T-helper 1 cell treated with Interleukin-12 subunit alpha and Interleukin-12 subunit beta and Interleukin-4 antibody, amounts not matched to agents 30 μg/mL and 1 μg/mL, for 36 hours (primary cell): ENCODE results near the gene TRIB2.

Source experiments
- H3K27ac Mint-ChIP-seq: one replicate; pipeline ENCODE4 v1.8.0; 2021; ENCODE audit warnings: mild to moderate bottlenecking, mixed read lengths
- H3K27me3 Mint-ChIP-seq: one replicate; pipeline ENCODE4 v1.8.0; 2021; ENCODE audit warnings: low read depth, mixed read lengths
- H3K36me3 Mint-ChIP-seq: one replicate; pipeline ENCODE4 v1.8.0; 2021; ENCODE audit warnings: low read depth, mixed read lengths
- H3K4me1 Mint-ChIP-seq: one replicate; pipeline ENCODE4 v1.8.0; 2021; ENCODE audit warnings: low read depth, mixed read lengths
- H3K4me3 Mint-ChIP-seq: one replicate; pipeline ENCODE4 v1.8.0; 2021; ENCODE audit warnings: mild to moderate bottlenecking, moderate library complexity, mixed read lengths
- H3K9me3 Mint-ChIP-seq: one replicate; pipeline ENCODE4 v1.8.0; 2021; ENCODE audit warnings: mixed read lengths

The TRIB2 gene

DNA sequence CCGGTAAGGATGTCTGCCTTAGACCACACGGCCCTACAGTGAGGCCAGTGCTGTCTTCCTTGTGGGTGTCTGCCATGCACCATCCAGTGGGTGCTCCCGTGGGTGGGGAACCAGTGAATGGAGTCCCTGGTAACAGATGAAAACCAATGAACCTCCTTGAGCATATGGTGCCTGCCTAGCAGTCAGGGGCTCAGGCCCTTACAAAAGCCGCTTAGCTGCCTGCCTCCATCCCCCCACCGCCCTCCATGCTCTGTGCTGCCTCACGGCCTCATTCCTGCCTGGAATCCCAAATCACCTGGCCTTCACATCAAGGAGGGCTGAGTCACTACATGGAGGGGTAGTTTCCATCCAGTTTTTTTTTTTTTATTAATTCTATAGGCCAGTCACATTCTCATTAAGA, 30.8 kb upstream of the TRIB2 start:
- Mint-ChIP-seq H3K27me3 (peaks cover 38% of the 10 kb centered on the region), H3K27ac (no peak overlapping the region), H3K4me3 (no peak overlapping the region), H3K4me1 (no peaks in the 10 kb centered on the region), H3K9me3 (peaks cover 12% of the 10 kb centered on the region), H3K36me3 (peaks cover 1% of the 10 kb centered on the region)

DNA sequence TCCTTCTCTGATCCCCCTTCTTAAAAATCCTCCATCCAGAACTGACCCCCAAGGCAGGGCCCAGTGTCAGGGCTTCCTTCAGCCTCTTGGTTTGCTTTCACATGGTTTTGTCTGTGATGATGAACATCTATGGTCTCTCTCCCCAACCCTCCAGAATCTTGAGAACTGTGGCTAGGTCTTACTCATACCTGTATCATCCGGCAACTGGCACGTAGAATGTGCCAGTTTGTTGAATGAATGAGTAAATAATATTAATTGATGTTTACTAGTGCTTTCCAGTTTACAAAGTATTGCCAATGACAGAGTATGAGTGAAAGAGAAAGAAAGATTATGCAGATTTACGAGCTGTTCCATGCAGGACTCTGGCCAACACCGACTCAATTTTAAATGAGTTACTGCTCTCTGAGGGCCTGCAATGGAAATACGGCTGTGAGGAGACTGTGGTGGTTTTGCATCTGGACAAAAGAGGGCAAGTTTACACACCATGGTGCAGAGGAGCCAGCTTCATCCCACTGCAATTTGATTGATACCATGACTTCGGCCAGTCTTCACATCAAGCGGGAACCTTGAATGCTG, 29.9 kb upstream of the TRIB2 start:
- H3K4me3 Mint-ChIP-seq = no peak overlapping the region
- no peaks in the 10 kb centered on the region for H3K4me1 Mint-ChIP-seq
- peaks cover 1% of the 10 kb centered on the region for H3K36me3 Mint-ChIP-seq
- H3K9me3 Mint-ChIP-seq = peaks cover 13% of the 10 kb centered on the region
- no peak overlapping the region for H3K27ac Mint-ChIP-seq
- peaks cover 38% of the 10 kb centered on the region for H3K27me3 Mint-ChIP-seq

DNA sequence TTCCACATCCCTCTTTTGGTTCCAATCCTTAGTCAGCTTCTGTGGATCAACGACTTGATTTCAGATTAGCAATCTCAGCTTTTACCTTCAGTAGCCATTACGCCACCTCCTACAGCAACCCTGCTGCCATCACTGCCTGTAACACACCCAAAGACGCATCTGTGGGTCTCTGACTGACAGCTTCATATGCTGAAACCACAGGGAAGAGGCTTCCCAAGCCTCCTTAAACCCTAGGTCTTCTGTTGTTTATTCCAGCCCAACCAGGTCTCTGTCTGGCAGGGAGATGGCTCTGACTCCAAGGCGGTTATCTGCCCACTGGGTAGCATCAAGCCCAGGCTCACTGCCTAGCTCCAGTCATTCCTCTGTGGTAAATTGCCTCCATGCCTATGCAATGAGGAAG, 28.6 kb upstream of the TRIB2 start:
- Mint-ChIP-seq H3K9me3 (peaks cover 19% of the 10 kb centered on the region), H3K36me3 (peaks cover 5% of the 10 kb centered on the region), H3K27ac (no peak overlapping the region), H3K27me3 (peaks cover 28% of the 10 kb centered on the region), H3K4me3 (no peak overlapping the region), H3K4me1 (no peaks in the 10 kb centered on the region)

DNA sequence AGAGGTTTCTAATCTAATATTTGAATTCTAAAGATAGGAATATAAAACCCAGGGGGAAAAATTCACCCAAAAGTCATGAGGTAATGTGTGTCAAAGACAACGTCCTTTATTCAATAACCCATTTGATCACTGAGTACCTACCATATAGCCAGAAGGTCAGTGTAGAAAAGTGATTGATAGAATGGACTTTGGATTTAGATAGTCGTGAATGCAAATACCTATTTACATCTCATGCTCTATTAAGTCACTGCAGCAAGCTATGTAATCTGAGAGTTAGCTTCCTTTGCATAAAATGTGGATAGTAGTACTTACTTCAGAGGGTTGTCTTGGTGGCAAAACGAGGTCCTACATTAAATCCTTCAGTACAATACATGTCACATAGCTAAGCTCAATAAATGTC, 27.8 kb upstream of the TRIB2 start:
- Mint-ChIP-seq H3K9me3 (peaks cover 22% of the 10 kb centered on the region), H3K4me1 (no peaks in the 10 kb centered on the region), H3K4me3 (no peak overlapping the region), H3K36me3 (peaks cover 8% of the 10 kb centered on the region), H3K27ac (no peak overlapping the region), H3K27me3 (peaks cover 22% of the 10 kb centered on the region)

DNA sequence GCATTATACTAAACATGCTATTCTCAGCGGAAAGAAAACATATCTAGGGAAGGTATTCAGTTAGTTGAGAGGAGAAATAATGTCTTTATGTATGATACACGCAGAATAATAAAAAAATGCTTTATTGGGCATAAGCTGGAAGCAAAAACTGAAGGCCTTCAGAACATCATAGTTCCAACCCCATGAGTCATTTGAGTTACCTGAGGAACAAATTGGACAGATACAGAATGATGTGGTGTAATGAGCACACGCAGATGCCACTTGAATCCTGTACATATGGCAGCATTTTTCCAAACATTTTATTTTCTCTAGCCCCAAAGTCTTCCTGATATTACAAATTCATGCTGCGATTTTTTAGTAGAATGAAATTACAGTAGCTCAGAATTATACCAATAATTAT, 23.2 kb upstream of the TRIB2 start:
- Mint-ChIP-seq H3K4me3 (no peak overlapping the region), H3K9me3 (peaks cover 22% of the 10 kb centered on the region), H3K27me3 (peaks cover 8% of the 10 kb centered on the region), H3K4me1 (no peaks in the 10 kb centered on the region), H3K27ac (no peak overlapping the region), H3K36me3 (peaks cover 8% of the 10 kb centered on the region)

DNA sequence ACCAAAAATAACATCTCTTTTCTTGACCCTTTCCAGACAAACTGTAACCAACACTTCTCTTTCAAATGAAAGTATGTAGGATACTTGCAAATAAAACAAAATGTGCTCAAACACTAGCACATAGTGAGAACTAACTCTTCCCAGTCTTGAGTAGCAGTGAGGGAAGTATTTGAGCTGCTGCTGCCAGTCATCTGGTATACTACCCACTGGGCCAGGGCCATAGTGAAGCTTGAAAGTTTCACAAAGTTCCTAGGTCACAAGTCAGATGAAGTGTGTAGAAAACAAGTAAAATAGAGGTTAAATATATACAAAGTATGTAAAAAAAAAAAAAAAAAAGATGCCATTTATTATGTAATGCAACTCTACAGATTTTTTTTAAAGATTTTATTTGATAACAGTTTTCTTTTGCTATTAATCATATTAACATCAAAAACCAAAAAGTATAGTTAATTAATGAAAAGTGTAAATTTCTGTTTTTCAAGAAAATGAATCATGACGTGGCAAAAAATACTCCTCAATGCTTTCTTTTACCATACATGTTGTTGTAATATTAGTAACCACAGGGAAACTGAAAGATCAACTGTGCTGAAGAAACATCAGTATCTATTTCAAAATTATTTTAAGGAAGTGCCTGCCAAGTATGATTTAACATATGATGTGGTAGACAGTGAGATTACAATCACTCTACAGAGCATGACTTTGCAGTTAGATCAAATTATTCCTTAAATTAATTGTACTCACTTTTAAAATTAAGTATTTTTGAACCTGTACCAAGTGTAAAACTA, 21.6 kb upstream of the TRIB2 start:
- peaks cover 16% of the 10 kb centered on the region for H3K9me3 Mint-ChIP-seq
- no peak overlapping the region for H3K27ac Mint-ChIP-seq
- peaks cover 21% of the 10 kb centered on the region for H3K27me3 Mint-ChIP-seq
- no peak overlapping the region for H3K4me3 Mint-ChIP-seq
- H3K4me1 Mint-ChIP-seq = no peaks in the 10 kb centered on the region
- H3K36me3 Mint-ChIP-seq = peaks cover 7% of the 10 kb centered on the region

DNA sequence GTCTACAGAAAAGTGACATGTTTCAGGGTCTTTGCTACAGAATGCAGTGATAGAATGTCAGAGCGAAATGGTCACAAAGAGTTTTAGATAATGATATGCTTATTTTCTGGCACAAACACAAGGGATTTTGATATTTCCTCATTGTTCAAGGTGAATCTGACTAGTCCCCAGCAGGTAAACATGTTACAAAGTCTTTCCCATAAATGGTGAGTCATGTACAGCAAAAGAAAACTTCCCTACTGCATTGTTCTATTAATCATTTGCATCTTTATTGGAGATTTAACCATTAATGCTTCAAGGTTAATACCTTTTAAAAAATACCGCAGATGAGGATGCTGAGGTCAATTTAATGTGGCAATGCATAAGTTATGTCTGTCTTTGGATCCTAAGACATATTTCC, 19.1 kb upstream of the TRIB2 start:
- Mint-ChIP-seq H3K4me1 (peaks cover 7% of the 10 kb centered on the region), H3K27me3 (peaks cover 43% of the 10 kb centered on the region), H3K4me3 (no peak overlapping the region), H3K36me3 (peaks cover 7% of the 10 kb centered on the region), H3K27ac (no peak overlapping the region), H3K9me3 (peaks cover 7% of the 10 kb centered on the region)

DNA sequence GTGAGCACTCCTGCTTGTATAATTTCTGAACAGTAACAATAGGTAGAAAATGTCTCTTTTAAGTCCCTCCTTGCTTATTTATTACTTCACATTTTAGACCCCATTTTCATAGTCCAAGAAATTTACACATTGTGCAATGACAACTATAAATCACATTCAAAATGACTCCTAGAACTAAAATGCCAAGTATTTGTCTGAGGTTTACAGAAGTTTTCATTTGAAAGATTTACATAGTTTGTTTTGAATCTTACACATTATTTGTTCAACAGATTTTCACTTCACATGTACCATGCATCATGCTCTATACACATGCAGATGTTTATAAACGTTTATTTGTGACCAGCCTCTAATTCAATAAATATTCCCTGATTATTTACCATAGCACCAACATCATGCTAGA, 15.7 kb upstream of the TRIB2 start:
- H3K4me1 Mint-ChIP-seq = peaks cover 16% of the 10 kb centered on the region
- H3K27ac Mint-ChIP-seq = no peak overlapping the region
- H3K4me3 Mint-ChIP-seq = no peak overlapping the region
- peaks cover 16% of the 10 kb centered on the region for H3K9me3 Mint-ChIP-seq
- peaks cover 11% of the 10 kb centered on the region for H3K36me3 Mint-ChIP-seq
- peaks cover 50% of the 10 kb centered on the region for H3K27me3 Mint-ChIP-seq

DNA sequence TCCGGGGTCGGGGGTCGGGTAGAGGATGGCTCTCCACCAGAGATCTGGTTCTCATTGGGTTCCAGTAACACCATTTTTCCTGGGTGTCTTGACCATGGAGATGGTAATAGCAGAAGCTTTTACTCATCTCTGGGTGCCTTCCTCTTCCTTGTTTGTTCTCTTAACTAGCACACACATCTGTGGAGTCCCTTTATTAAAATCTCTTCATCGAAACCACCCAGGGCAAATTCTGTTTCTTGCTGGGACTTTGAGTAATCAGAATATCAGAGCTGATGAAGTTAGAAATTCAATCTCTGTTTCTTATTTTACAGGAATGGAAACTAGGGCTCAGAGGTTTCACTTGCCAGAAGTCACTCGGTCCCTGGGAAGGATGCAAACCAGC, 15.0 kb upstream of the TRIB2 start:
- Mint-ChIP-seq H3K9me3 (peaks cover 16% of the 10 kb centered on the region), H3K27ac (no peak overlapping the region), H3K36me3 (peaks cover 11% of the 10 kb centered on the region), H3K4me3 (no peak overlapping the region), H3K27me3 (peaks cover 50% of the 10 kb centered on the region), H3K4me1 (peaks cover 16% of the 10 kb centered on the region)

DNA sequence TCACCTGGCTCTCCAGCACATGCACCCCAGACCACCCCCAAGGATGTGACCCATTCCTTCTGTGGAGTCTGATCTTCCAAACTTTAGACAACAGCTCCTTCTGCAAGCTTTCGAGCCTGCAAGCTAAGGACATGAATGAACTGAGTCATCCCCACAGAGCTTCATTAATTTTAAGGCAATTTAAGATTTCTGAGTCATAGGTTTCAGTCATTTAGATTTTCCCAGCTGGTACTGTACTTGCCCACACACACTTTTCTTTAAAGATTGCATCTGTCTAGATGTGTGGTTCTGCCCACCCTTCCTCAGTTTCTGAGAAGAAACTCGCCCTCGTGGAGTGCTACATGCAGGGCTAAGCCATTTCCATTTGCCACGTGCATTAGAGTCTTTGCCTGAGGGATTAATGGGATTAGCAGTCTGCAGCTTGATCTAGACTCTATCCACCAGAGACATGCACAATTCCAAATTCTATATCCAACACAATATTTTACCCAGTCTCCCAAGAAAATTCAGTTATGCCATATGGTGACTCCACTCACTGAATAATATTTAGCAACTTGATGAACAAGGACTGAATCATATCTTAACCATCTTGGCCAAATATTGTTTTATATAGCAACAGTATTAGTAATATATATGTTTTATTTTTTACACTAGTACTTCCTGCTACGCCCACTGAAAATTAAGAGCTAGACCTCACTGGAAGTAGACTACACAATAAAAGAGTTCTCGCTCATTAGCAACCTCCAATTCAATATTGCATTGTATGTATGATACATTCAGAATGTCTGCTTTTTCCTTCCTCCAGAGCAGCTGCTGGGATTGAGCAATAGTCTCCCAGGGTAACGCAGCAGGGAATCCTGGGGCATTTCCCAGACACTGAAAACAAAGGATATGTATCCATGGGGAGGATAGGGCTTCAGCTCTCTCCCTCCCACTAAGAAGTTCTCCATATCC, 14.3 kb upstream of the TRIB2 start:
- Mint-ChIP-seq H3K27me3 (peaks cover 50% of the 10 kb centered on the region), H3K9me3 (peaks cover 16% of the 10 kb centered on the region), H3K4me3 (no peak overlapping the region), H3K4me1 (peaks cover 16% of the 10 kb centered on the region), H3K36me3 (peaks cover 11% of the 10 kb centered on the region), H3K27ac (no peak overlapping the region)

DNA sequence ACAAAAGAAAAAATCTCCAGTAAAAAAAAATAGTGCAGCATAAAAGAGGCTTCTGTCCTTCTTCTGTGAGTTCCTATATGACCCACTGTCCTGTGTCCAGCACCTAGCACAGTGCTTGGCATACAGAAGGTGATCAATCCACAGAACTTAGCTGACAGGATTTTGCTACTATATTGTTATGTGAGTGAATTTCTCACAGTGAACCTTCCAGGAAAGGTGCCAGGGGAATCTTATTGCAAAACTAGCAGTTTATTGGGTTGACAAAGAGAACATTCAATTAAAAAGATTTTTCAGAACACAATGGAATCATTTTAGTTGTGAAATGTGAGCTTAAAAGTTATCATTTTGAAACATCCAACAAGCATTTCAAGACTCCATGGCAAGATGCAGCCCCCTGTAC, 12.4 kb upstream of the TRIB2 start:
- Mint-ChIP-seq H3K27me3 (peaks cover 37% of the 10 kb centered on the region), H3K4me1 (peaks cover 30% of the 10 kb centered on the region), H3K36me3 (peaks cover 11% of the 10 kb centered on the region), H3K9me3 (peaks cover 16% of the 10 kb centered on the region), H3K4me3 (no peak overlapping the region), H3K27ac (no peak overlapping the region)

DNA sequence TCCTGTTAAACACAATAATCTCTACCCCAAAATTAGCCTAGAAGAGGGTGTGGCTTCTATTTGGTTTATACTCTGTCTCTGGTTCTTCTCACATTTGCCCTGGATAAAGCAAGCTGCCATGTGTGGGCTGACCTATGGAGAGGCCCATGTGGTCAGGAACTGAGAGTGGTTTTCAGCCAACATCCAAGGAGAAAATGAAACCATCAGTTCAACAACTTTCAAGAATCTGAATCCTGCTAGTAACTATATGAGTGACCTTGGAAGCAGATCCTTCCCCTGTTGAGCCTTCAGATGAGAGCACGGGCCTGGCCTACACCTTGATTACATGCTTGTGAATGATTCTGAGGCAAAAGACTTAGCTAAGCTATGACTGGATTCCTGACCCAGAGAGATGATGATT, 11.5 kb upstream of the TRIB2 start:
- H3K36me3 Mint-ChIP-seq = peaks cover 11% of the 10 kb centered on the region
- peaks cover 38% of the 10 kb centered on the region for H3K4me1 Mint-ChIP-seq
- peaks cover 28% of the 10 kb centered on the region for H3K27me3 Mint-ChIP-seq
- no peak overlapping the region for H3K27ac Mint-ChIP-seq
- H3K4me3 Mint-ChIP-seq = no peak overlapping the region
- H3K9me3 Mint-ChIP-seq = peaks cover 16% of the 10 kb centered on the region

DNA sequence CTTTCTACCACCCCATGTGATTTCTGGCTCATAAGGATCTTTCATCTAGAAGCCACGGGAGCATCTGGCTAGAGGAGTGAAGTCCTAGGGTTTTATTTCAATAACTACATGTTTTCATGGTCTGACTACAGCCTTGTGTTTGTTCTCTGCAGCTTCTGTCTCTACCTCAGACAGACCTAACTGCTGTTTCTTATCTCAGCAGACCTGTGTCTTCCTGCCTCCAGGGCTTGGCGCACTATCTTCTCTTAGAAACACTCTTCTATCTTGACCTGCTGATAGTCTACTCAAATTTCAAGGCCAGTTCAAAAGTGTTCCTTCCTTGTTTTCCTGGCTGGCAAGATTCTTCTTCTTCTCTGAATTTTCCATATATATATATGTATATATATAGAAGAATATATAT, 11.0 kb upstream of the TRIB2 start:
- peaks cover 23% of the 10 kb centered on the region for H3K27me3 Mint-ChIP-seq
- H3K9me3 Mint-ChIP-seq = peaks cover 16% of the 10 kb centered on the region
- H3K36me3 Mint-ChIP-seq = peaks cover 14% of the 10 kb centered on the region
- H3K4me3 Mint-ChIP-seq = no peak overlapping the region
- no peak overlapping the region for H3K27ac Mint-ChIP-seq
- peaks cover 44% of the 10 kb centered on the region for H3K4me1 Mint-ChIP-seq

DNA sequence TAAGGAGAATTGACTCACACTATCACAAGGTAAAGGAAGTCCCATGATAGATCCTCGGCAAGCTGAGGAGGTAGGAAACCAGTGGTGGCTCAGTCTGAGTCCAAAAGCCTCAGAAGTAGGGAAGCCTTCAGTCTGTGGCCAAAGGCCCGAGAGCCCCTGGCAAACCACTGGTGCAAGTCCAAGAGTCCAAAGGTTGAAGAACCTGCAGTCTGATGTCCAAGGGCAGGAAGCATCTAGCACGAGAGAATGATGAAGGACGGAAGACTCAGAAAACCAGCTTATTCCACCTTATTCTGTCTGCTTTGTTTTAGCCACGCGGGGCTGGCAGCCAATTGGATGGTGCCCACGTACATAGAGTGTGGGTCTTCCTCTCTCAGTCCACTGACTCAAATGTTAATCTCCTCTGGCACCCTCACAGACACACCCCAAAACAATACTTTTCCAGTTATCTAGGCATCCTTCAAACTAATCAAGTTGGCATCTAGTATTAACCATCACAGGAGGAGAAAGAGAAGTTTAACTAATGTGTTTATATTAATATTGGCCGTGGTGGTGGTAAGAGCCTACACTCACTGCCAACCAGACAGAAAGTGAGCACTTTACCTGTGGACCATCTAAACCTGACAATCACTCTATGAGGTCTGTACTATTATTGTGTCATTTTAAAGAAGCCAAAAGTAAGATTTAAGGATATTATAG, 8.1 kb upstream of the TRIB2 start:
- Mint-ChIP-seq H3K27ac (peak overlapping the region; percentile 76), H3K4me3 (peak overlapping the region; percentile 60), H3K4me1 (peaks cover 46% of the 10 kb centered on the region)

More for the DNA sequence above, 8.1 kb upstream of the TRIB2 start:
- Mint-ChIP-seq H3K27me3 (no peaks in the 10 kb centered on the region), H3K36me3 (peaks cover 16% of the 10 kb centered on the region), H3K9me3 (peaks cover 12% of the 10 kb centered on the region)
